Epidermal melanocyte (primary cell): Measurements from ENCODE around the gene MYLK4.

Experiments used
- DNase-seq: peaks from one replicate; pipeline ENCODE4 v3.0.0; 2011; ENCODE audit warnings: low spot score; ENCODE audit not compliant: insufficient read length

MYLK4 gene

GRCh38 chr6:2756687-2757224 lies 6.0 kb upstream of the MYLK4 start:
- DNase-seq, result no peak

- DNase-seq, result no peak
Observed at GRCh38 chr6:2756241-2756640, 5.5 kb upstream of the MYLK4 start.

- no peak for DNase-seq
Observed at GRCh38 chr6:2755456-2755855, 4.7 kb upstream of the MYLK4 start.

- no peak for DNase-seq
Observed at GRCh38 chr6:2754911-2755310, 4.2 kb upstream of the MYLK4 start.

- no peak for DNase-seq
Observed at GRCh38 chr6:2754393-2754792, 3.7 kb upstream of the MYLK4 start.

- no peak for DNase-seq
Observed at GRCh38 chr6:2753743-2754142, 3.0 kb upstream of the MYLK4 start.

- no peak for DNase-seq
Observed at GRCh38 chr6:2753110-2753489, 2.4 kb upstream of the MYLK4 start.

- DNase-seq, result no peak
Observed at GRCh38 chr6:2752477-2753109, 1.9 kb upstream of the MYLK4 start.

- no peak for DNase-seq
Observed at GRCh38 chr6:2751871-2752270, 1.1 kb upstream of the MYLK4 start.

GRCh38 chr6:2749969-2750600 lies 637 bp downstream of the MYLK4 start:
- peak; percentile 55 for DNase-seq

GRCh38 chr6:2748183-2748582 lies 2.5 kb downstream of the MYLK4 start:
- DNase-seq, result no peak

GRCh38 chr6:2746557-2747061 lies 4.1 kb downstream of the MYLK4 start:
- no peak for DNase-seq

- DNase-seq, result no peak
Observed at GRCh38 chr6:2745246-2745645, 5.5 kb downstream of the MYLK4 start.

- no peak for DNase-seq
Observed at GRCh38 chr6:2744778-2745177, 5.9 kb downstream of the MYLK4 start.

- no peak for DNase-seq
Observed at GRCh38 chr6:2744209-2744771, 6.4 kb downstream of the MYLK4 start.

- DNase-seq, result no peak
Observed at GRCh38 chr6:2743280-2744208, 7.2 kb downstream of the MYLK4 start.

GRCh38 chr6:2741756-2742155 lies 9.0 kb downstream of the MYLK4 start:
- no peak for DNase-seq

GRCh38 chr6:2740581-2740980 lies 10.1 kb downstream of the MYLK4 start:
- DNase-seq, result no peak

- no peak for DNase-seq
Observed at GRCh38 chr6:2739335-2739734, 11.4 kb downstream of the MYLK4 start.

GRCh38 chr6:2738373-2738979 lies 12.2 kb downstream of the MYLK4 start:
- DNase-seq, result no peak

- DNase-seq, result no peak
Observed at GRCh38 chr6:2737885-2738284, 12.8 kb downstream of the MYLK4 start.
